ENCODE results near the gene CRHBP.

CRHBP gene

GRCh38 chr5:76999451-76999850 lies 46.6 kb downstream of the CRHBP start:
- CTCF ChIA-PET: interaction anchor here (0.6 kb wide), 1 partner anchor 16 kb away, joined by 7 read pairs; no protein-coding TSS in a partner anchor
- DNase-seq (ENCODE audit: extremely low spot score): no peak

GRCh38 chr5:77003246-77003645 lies 50.4 kb downstream of the CRHBP start:
- TF ChIP-seq FOXK2 (IDR thresholded peaks at IDR 0.05): no peak
- no peak for TF ChIP-seq NFRKB (IDR thresholded peaks at IDR 0.05)
- no peak for TF ChIP-seq CTBP1 (IDR thresholded peaks at IDR 0.05; ENCODE audit: borderline replicate concordance)
- no peak for TF ChIP-seq PKNOX1 (IDR thresholded peaks at IDR 0.05)
- TF ChIP-seq FOXM1 (IDR thresholded peaks at IDR 0.05; ENCODE audit: borderline replicate concordance): no peak
- no peak for TF ChIP-seq LEF1 (IDR thresholded peaks at IDR 0.05; ENCODE audit: borderline replicate concordance)
- TF ChIP-seq HDGF (IDR thresholded peaks at IDR 0.05; ENCODE audit: borderline replicate concordance): no peak
- no peak for TF ChIP-seq ELF4 (IDR thresholded peaks at IDR 0.05)
- DNase-seq (ENCODE audit: extremely low spot score): no peak
- POLR2A ChIA-PET: no interaction called here
- CTCF ChIA-PET: no interaction called here

More at GRCh38 chr5:76999451-76999850, 46.6 kb downstream of the CRHBP start:
- POLR2A ChIA-PET: no interaction called here
- TF ChIP-seq TARDBP (IDR thresholded peaks at IDR 0.05) (no peak), LEF1 (IDR thresholded peaks at IDR 0.05; ENCODE audit: borderline replicate concordance) (no peak), BHLHE40 (IDR thresholded peaks at IDR 0.05; ENCODE audit: borderline replicate concordance) (no peak), SP1 (IDR thresholded peaks at IDR 0.05) (no peak), ARNT (IDR thresholded peaks at IDR 0.05) (no peak), HDGF (IDR thresholded peaks at IDR 0.05; ENCODE audit: borderline replicate concordance) (no peak), SUZ12 (IDR thresholded peaks at IDR 0.05) (no peak), L3MBTL2 (conservative IDR thresholded peaks at IDR 0.05) (no peak), NFRKB (IDR thresholded peaks at IDR 0.05) (no peak), FOXM1 (IDR thresholded peaks at IDR 0.05; ENCODE audit: borderline replicate concordance) (no peak), CTBP1 (IDR thresholded peaks at IDR 0.05; ENCODE audit: borderline replicate concordance) (no peak), PKNOX1 (IDR thresholded peaks at IDR 0.05) (no peak), ELF4 (IDR thresholded peaks at IDR 0.05) (no peak), FOXA1 (IDR thresholded peaks at IDR 0.05) (no peak), ZNF384 (IDR thresholded peaks at IDR 0.05) (no peak), FOXK2 (IDR thresholded peaks at IDR 0.05) (no peak)

- TF ChIP-seq LEF1 (IDR thresholded peaks at IDR 0.05; ENCODE audit: borderline replicate concordance): no peak
- TF ChIP-seq ZNF384 (IDR thresholded peaks at IDR 0.05): no peak
- TF ChIP-seq L3MBTL2 (conservative IDR thresholded peaks at IDR 0.05): no peak
- no peak for TF ChIP-seq FOXK2 (IDR thresholded peaks at IDR 0.05)
- TF ChIP-seq TARDBP (IDR thresholded peaks at IDR 0.05): no peak
- no peak for TF ChIP-seq CTBP1 (IDR thresholded peaks at IDR 0.05; ENCODE audit: borderline replicate concordance)
- DNase-seq (ENCODE audit: extremely low spot score): no peak
- POLR2A ChIA-PET: no interaction called here
- CTCF ChIA-PET: no interaction called here
These were observed 53.3 kb downstream of the CRHBP start for GRCh38 chr5:77006124-77006523.

- ChIA-PET CTCF (no interaction called here), POLR2A (interaction anchor here (0.6 kb wide), 1 partner anchor 492 kb away, joined by 4 read pairs; no protein-coding TSS in a partner anchor)
- no peak for DNase-seq (ENCODE audit: extremely low spot score)
- no peak for TF ChIP-seq SUZ12 (IDR thresholded peaks at IDR 0.05)
- TF ChIP-seq FOXA1 (IDR thresholded peaks at IDR 0.05): no peak
- TF ChIP-seq L3MBTL2 (conservative IDR thresholded peaks at IDR 0.05): no peak
- no peak for TF ChIP-seq ARNT (IDR thresholded peaks at IDR 0.05)
- TF ChIP-seq FOXM1 (IDR thresholded peaks at IDR 0.05; ENCODE audit: borderline replicate concordance): no peak
- no peak for TF ChIP-seq PKNOX1 (IDR thresholded peaks at IDR 0.05)
- no peak for TF ChIP-seq NFRKB (IDR thresholded peaks at IDR 0.05)
- no peak for TF ChIP-seq ELF4 (IDR thresholded peaks at IDR 0.05)
- TF ChIP-seq CTBP1 (IDR thresholded peaks at IDR 0.05; ENCODE audit: borderline replicate concordance): no peak
- TF ChIP-seq HDGF (IDR thresholded peaks at IDR 0.05; ENCODE audit: borderline replicate concordance): no peak
- no peak for TF ChIP-seq LEF1 (IDR thresholded peaks at IDR 0.05; ENCODE audit: borderline replicate concordance)
- TF ChIP-seq TARDBP (IDR thresholded peaks at IDR 0.05): no peak
- no peak for TF ChIP-seq SP1 (IDR thresholded peaks at IDR 0.05)
- no peak for TF ChIP-seq ZNF384 (IDR thresholded peaks at IDR 0.05)
- TF ChIP-seq FOXK2 (IDR thresholded peaks at IDR 0.05): no peak
- no peak for TF ChIP-seq BHLHE40 (IDR thresholded peaks at IDR 0.05; ENCODE audit: borderline replicate concordance)
These were observed 55.6 kb downstream of the CRHBP start for GRCh38 chr5:77008413-77008812.

- no peak for DNase-seq (ENCODE audit: extremely low spot score)
- POLR2A ChIA-PET: no interaction called here
- CTCF ChIA-PET: no interaction called here
- TF ChIP-seq SP1 (IDR thresholded peaks at IDR 0.05): no peak
- no peak for TF ChIP-seq ELF4 (IDR thresholded peaks at IDR 0.05)
- TF ChIP-seq ZNF384 (IDR thresholded peaks at IDR 0.05): no peak
- no peak for TF ChIP-seq ARNT (IDR thresholded peaks at IDR 0.05)
- TF ChIP-seq L3MBTL2 (conservative IDR thresholded peaks at IDR 0.05): no peak
- no peak for TF ChIP-seq FOXM1 (IDR thresholded peaks at IDR 0.05; ENCODE audit: borderline replicate concordance)
- no peak for TF ChIP-seq TARDBP (IDR thresholded peaks at IDR 0.05)
- TF ChIP-seq FOXK2 (IDR thresholded peaks at IDR 0.05): no peak
- no peak for TF ChIP-seq HDGF (IDR thresholded peaks at IDR 0.05; ENCODE audit: borderline replicate concordance)
These were observed 57.4 kb downstream of the CRHBP start for GRCh38 chr5:77010243-77010642.

GRCh38 chr5:77011498-77011897 lies 58.7 kb downstream of the CRHBP start:
- CTCF ChIA-PET: interaction anchor here (0.6 kb wide), 1 partner anchor 141 kb away, joined by 5 read pairs; no protein-coding TSS in a partner anchor
- DNase-seq (ENCODE audit: extremely low spot score): no peak
- no peak for TF ChIP-seq L3MBTL2 (conservative IDR thresholded peaks at IDR 0.05)
- no peak for TF ChIP-seq CTBP1 (IDR thresholded peaks at IDR 0.05; ENCODE audit: borderline replicate concordance)
- no peak for TF ChIP-seq SUZ12 (IDR thresholded peaks at IDR 0.05)
- TF ChIP-seq TARDBP (IDR thresholded peaks at IDR 0.05): no peak
- no peak for TF ChIP-seq FOXM1 (IDR thresholded peaks at IDR 0.05; ENCODE audit: borderline replicate concordance)
- no peak for TF ChIP-seq HDGF (IDR thresholded peaks at IDR 0.05; ENCODE audit: borderline replicate concordance)
- no peak for TF ChIP-seq ZNF384 (IDR thresholded peaks at IDR 0.05)
- TF ChIP-seq ELF4 (IDR thresholded peaks at IDR 0.05): no peak
- TF ChIP-seq NFRKB (IDR thresholded peaks at IDR 0.05): no peak
- TF ChIP-seq LEF1 (IDR thresholded peaks at IDR 0.05; ENCODE audit: borderline replicate concordance): no peak
- no peak for TF ChIP-seq SP1 (IDR thresholded peaks at IDR 0.05)
- POLR2A ChIA-PET: no interaction called here

Measured in HEK293T (cell line).